HCT116 (cell line): ENCODE measurements around the gene POU3F1. TPM values are rescaled to one million over a fixed set of nuclear protein-coding genes. Genes with fewer than 3 reads are reported as not detected.

ENCODE experiments used
- ATAC-seq: fragments of 200-7000 bp; cut with Tn5 transposase; 2 replicates; pipeline ENCODE4 v1.9.1; 2020; ENCODE audit warnings: mild to moderate bottlenecking, moderate library complexity
- BruUV-seq: library from RNA; stranded (reverse); fragments of 400-500 nt; replicated peaks from 2 replicates; lab custom pipeline; 2021; lab: Mats Ljungman, UMichigan
- CTCF ChIA-PET: fragments of 300-600 bp; sonication (Branson Sonifier 250); formaldehyde crosslinking; loops from one replicate; lab custom pipeline; 2021; ENCODE audit warnings: antibody characterized with exemption; lab: Charles Lee
- POLR2A ChIA-PET: fragments of 300-600, 350-600 bp; sonication (Branson Sonifier 250); formaldehyde crosslinking; loops from one replicate; lab custom pipeline; 2021; ENCODE audit warnings: antibody characterized with exemption; lab: Charles Lee
- RAD21 ChIA-PET, 2 experiments: fragments of 300-600 bp; sonication (Branson Sonifier 250); formaldehyde crosslinking; loops; one replicate each; lab custom pipeline; 2023; ENCODE audit warnings: low total read pairs in 2 of 2; ENCODE audit not compliant: uncharacterized antibody in 2 of 2, unreplicated experiment in 2 of 2, low non-redundant PET in 1 of 2; lab: Charles Lee
- DNase-seq: peaks from one replicate; pipeline ENCODE4 v3.0.0-alpha.2; 2010; ENCODE audit warnings: low read depth, low spot score
- H2AFZ ChIP-seq: fragments of 200-600 bp; shearing (Covaris generic), sonication (generic); 2 replicates; pipeline ENCODE4 v1.6.1; 2017; ENCODE audit warnings: low read depth, mixed run types, mixed read lengths, antibody characterized with exemption, low read length; ENCODE audit not compliant: poor library complexity, severe bottlenecking
- H3K27ac ChIP-seq: 2 replicates; pipeline ENCODE4 v1.5.1; 2012; ENCODE audit warnings: low read depth, low read length
- H3K27me3 ChIP-seq: fragments of 200-600 bp; sonication (generic); 2 replicates; pipeline ENCODE4 v1.6.1; 2016; ENCODE audit warnings: mixed run types, low read length, mixed read lengths; ENCODE audit not compliant: insufficient read depth
- H3K36me3 ChIP-seq, 2 experiments: fragments of 200-500 bp in 1 of 2; fragments of 200-600 bp in 1 of 2; sonication (Bioruptor generic) in 1 of 2; sonication (generic) in 1 of 2; 2 replicates each; pipeline versions ENCODE4 v1.5.1 to v1.6.1; 2014 to 2016; ENCODE audit warnings: low read length in 2 of 2, inconsistent platforms in 1 of 2, mixed read lengths in 1 of 2, mixed run types in 1 of 2; ENCODE audit not compliant: insufficient read depth in 2 of 2, control insufficient read depth in 1 of 2
- H3K4me1 ChIP-seq, 2 experiments: fragments of 200-600 bp in 1 of 2; sonication (generic) in 1 of 2; 2 replicates each; pipeline versions ENCODE4 v1.5.1 to v1.6.1; 2012 to 2017; ENCODE audit warnings: low read length in 2 of 2, inconsistent platforms in 1 of 2, mild to moderate bottlenecking in 1 of 2, mixed read lengths in 1 of 2, mixed run types in 1 of 2, moderate library complexity in 1 of 2; ENCODE audit not compliant: insufficient read depth in 2 of 2, control insufficient read depth in 1 of 2
- H3K4me2 ChIP-seq: fragments of 200-600 bp; sonication (generic); 2 replicates; pipeline ENCODE4 v1.6.1; 2017; ENCODE audit warnings: mixed run types, low read length, mixed read lengths
- H3K4me3 ChIP-seq, 2 experiments: fragments of 200-600 bp in 1 of 2; sonication (generic) in 1 of 2; replicated peaks in 1 of 2; 2 replicates each; pipeline ENCODE4 v1.5.1; 2011 to 2016; ENCODE audit warnings: low read length in 2 of 2, control low read depth in 1 of 2, low read depth in 1 of 2, mild to moderate bottlenecking in 1 of 2, mixed read lengths in 1 of 2, mixed run types in 1 of 2
- H3K79me2 ChIP-seq: fragments of 200-600 bp; sonication (generic); 2 replicates; pipeline ENCODE4 v1.6.1; 2017; ENCODE audit warnings: mild to moderate bottlenecking, mixed run types, low read length, moderate library complexity, mixed read lengths; ENCODE audit not compliant: insufficient read depth
- H3K9ac ChIP-seq: fragments of 200-600 bp; sonication (generic); 2 replicates; pipeline ENCODE4 v1.6.1; 2016; ENCODE audit warnings: low read length, mixed read lengths
- H3K9me2 ChIP-seq: fragments of 200-600 bp; sonication (generic), shearing (Covaris generic); 2 replicates; pipeline ENCODE4 v1.6.1; 2017; ENCODE audit warnings: mixed run types, mild to moderate bottlenecking, moderate library complexity; ENCODE audit not compliant: insufficient read depth
- H3K9me3 ChIP-seq, 2 experiments: fragments of 200-500 bp in 1 of 2; fragments of 200-600 bp in 1 of 2; sonication (Bioruptor generic) in 1 of 2; sonication (generic) in 1 of 2; 2 replicates each; pipeline ENCODE4 v1.6.1; 2014 to 2017; ENCODE audit warnings: low read length in 2 of 2, mixed read lengths in 2 of 2, inconsistent platforms in 1 of 2, low read depth in 1 of 2, mild to moderate bottlenecking in 1 of 2, mixed run types in 1 of 2, moderate library complexity in 1 of 2; ENCODE audit not compliant: control insufficient read depth in 1 of 2, insufficient read depth in 1 of 2
- H4K20me1 ChIP-seq: fragments of 200-600 bp; sonication (generic), shearing (Covaris generic); 2 replicates; pipeline ENCODE4 v1.6.1; 2017; ENCODE audit warnings: mixed run types, mild to moderate bottlenecking, moderate library complexity; ENCODE audit not compliant: insufficient read depth
- ATF3 ChIP-seq: IDR thresholded peaks from 2 replicates; pipeline ENCODE4 v1.6.1; 2012
- CBX3 ChIP-seq: IDR thresholded peaks from 2 replicates; pipeline ENCODE4 v1.6.1; 2012; ENCODE audit warnings: low read depth
- EGR1 ChIP-seq: IDR thresholded peaks from 2 replicates; pipeline ENCODE4 v1.6.1; 2012; ENCODE audit warnings: low read depth
- ELF1 ChIP-seq: IDR thresholded peaks from 2 replicates; pipeline ENCODE4 v1.6.1; 2012; ENCODE audit warnings: low read depth, borderline replicate concordance
- EZH2 ChIP-seq: fragments of 200-600 bp; sonication (generic); IDR thresholded peaks from 2 replicates; pipeline ENCODE4 v1.6.1; 2017; ENCODE audit warnings: antibody characterized with exemption, mixed run types
- EZH2phosphoT487 ChIP-seq: fragments of 200-600 bp; IDR thresholded peaks from 2 replicates; pipeline ENCODE4 v1.6.1; 2018; ENCODE audit warnings: antibody characterized with exemption, borderline replicate concordance
- FOSL1 ChIP-seq: IDR thresholded peaks from 2 replicates; pipeline ENCODE4 v1.6.1; 2012; ENCODE audit warnings: low read depth
- POLR2A ChIP-seq: IDR thresholded peaks from 2 replicates; pipeline ENCODE4 v1.7.0; 2011; ENCODE audit warnings: borderline replicate concordance; ENCODE audit not compliant: insufficient read depth, insufficient read length; ENCODE audit errors: extremely low read depth
- POLR2AphosphoS5 ChIP-seq: IDR thresholded peaks from 2 replicates; pipeline ENCODE4 v1.6.1; 2011; ENCODE audit warnings: mild to moderate bottlenecking, low read depth, low read length, moderate library complexity
- RAD21 ChIP-seq: IDR thresholded peaks from 2 replicates; pipeline ENCODE4 v1.6.1; 2012; ENCODE audit warnings: low read depth, mild to moderate bottlenecking
- REST ChIP-seq: IDR thresholded peaks from 2 replicates; pipeline ENCODE4 v1.6.1; 2012; ENCODE audit warnings: low read depth
- SIN3A ChIP-seq: IDR thresholded peaks from 2 replicates; pipeline ENCODE4 v1.6.1; 2012; ENCODE audit warnings: low read depth
- SRF ChIP-seq: IDR thresholded peaks from 2 replicates; pipeline ENCODE4 v1.6.1; 2012; ENCODE audit warnings: low read depth
- TCF7L2 ChIP-seq: IDR thresholded peaks from 2 replicates; pipeline ENCODE4 v1.7.0; 2011; ENCODE audit warnings: borderline replicate concordance, inconsistent platforms; ENCODE audit not compliant: insufficient read depth, insufficient read length; ENCODE audit errors: extremely low read depth
- YY1 ChIP-seq: IDR thresholded peaks from 2 replicates; pipeline ENCODE4 v1.6.1; 2011; ENCODE audit warnings: low read length, low read depth, moderate library complexity, mild to moderate bottlenecking; ENCODE audit not compliant: insufficient replicate concordance; ENCODE audit errors: extremely low read depth
- ZBTB33 ChIP-seq: IDR thresholded peaks from 2 replicates; pipeline ENCODE4 v1.6.1; 2011; ENCODE audit warnings: mild to moderate bottlenecking, low read length, moderate library complexity; ENCODE audit not compliant: insufficient replicate concordance; ENCODE audit errors: extremely low read depth
- ZFX ChIP-seq: fragments of 450-650 bp; IDR thresholded peaks from 2 replicates; pipeline ENCODE4 v1.6.1; 2017
- intact Hi-C: fragments of 100-400 bp; cut with micrococcal nuclease; formaldehyde crosslinking; loops from 2 replicates; pipeline ENCODE4 v1.10.0; 2022
- total RNA-seq: library from RNA; stranded (reverse); gene quantifications from one replicate; pipeline ENCODE4 v1.2.1, GENCODE V29; 2021; ENCODE audit not compliant: unreplicated experiment

POU3F1 gene
- total RNA-seq, 1 experiment from 2014 or later: not detected

- Histone ChIP-seq H3K27me3 (no peaks in the 10 kb centered on the region), H3K4me3 (no peak overlapping the region), H3K4me1 (no peaks in the 10 kb centered on the region), H3K36me3 (peaks cover 67 to 81% of the 10 kb centered on the region in 2 experiments), H3K79me2 (peaks cover 43% of the 10 kb centered on the region), H2AFZ (no peak overlapping the region), H4K20me1 (no peaks in the 10 kb centered on the region), H3K9me2 (no peaks in the 10 kb centered on the region), H3K9ac (no peak overlapping the region), H3K9me3 (no peaks in the 10 kb centered on the region), H3K4me2 (no peak overlapping the region), H3K27ac (no peak overlapping the region)
- intact Hi-C loops: no loop called here
- RAD21 ChIA-PET: no interaction called here
- ATAC-seq (no peak), DNase-seq (no peak)
- TF ChIP-seq RAD21 (no peak), SIN3A (no peak), ZFX (no peak), EGR1 (no peak), ZBTB33 (no peak), POLR2AphosphoS5 (no peak), ATF3 (no peak), ELF1 (no peak), EZH2 (no peak), CBX3 (no peak), REST (no peak), SRF (no peak), TCF7L2 (no peak), YY1 (no peak), EZH2phosphoT487 (no peak), FOSL1 (no peak), POLR2A (no peak)
- BruUV-seq: no TSS peak
- CTCF ChIA-PET: interaction anchor here (1.2 kb wide), 1 partner anchor 10 kb away, joined by 4 read pairs; no protein-coding TSS in a partner anchor
- POLR2A ChIA-PET: no interaction called here
Observed at GRCh38 chr1:38021969-38022368, 24.6 kb downstream of the POU3F1 start.
